Muscle layer of colon (tissue), 2 donors: ENCODE data around the gene SCYGR1.
"Not testable (repeated sequence)": the region's sequence is repeated elsewhere in the genome, so short reads cannot be mapped to it uniquely, and the experiment has no call there.

Source experiments
- H3K27ac ChIP-seq: one replicate; pipeline ENCODE4 v1.7.0; 2013; ENCODE audit warnings: low read depth, mild to moderate bottlenecking, low read length, moderate library complexity
- H3K27me3 ChIP-seq, 2 donors: one replicate each; pipeline ENCODE4 v1.7.0; 2013; ENCODE audit warnings: low read length in 2 of 2, mild to moderate bottlenecking in 2 of 2; ENCODE audit not compliant: insufficient read depth in 2 of 2, control insufficient read depth in 1 of 2
- H3K36me3 ChIP-seq: one replicate; pipeline ENCODE4 v1.7.0; 2013; ENCODE audit warnings: mild to moderate bottlenecking, low read length; ENCODE audit not compliant: insufficient read depth
- H3K4me1 ChIP-seq: one replicate; pipeline ENCODE4 v1.7.0; 2013; ENCODE audit warnings: mild to moderate bottlenecking, low read length; ENCODE audit not compliant: insufficient read depth
- H3K4me3 ChIP-seq, 2 donors: one replicate each; pipeline ENCODE4 v1.7.0; 2013; ENCODE audit warnings: low read length in 2 of 2, low read depth in 1 of 2, mild to moderate bottlenecking in 1 of 2, moderate library complexity in 1 of 2
- H3K9ac ChIP-seq: one replicate; pipeline ENCODE4 v1.7.0; 2013; ENCODE audit warnings: low read length
- H3K9me3 ChIP-seq: one replicate; pipeline ENCODE4 v1.7.0; 2013; ENCODE audit warnings: mild to moderate bottlenecking, low read length
- donor health status: abdominal sarcoma.
- donor health status: Adenocarcinoma of cecum.

Gene SCYGR1, protein sequence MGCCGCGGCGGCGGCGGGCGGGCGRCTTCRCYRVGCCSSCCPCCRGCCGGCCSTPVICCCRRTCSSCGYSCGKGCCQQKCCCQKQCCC

DNA sequence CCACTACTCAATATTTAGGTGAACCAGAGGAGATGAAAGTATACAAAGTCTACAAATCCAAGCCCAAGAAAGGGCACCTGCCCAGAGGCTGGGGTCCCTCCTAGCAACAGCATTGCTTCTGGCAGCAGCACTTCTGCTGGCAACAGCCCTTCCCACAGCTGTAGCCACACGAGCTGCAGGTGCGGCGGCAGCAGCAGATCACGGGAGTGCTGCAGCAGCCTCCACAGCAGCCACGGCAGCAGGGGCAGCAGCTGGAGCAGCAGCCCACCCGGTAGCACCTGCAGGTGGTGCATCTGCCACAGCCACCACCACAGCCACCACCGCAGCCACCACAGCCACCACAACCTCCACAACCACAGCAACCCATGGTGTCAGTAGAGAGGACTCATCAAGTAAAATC is at the start of gene SCYGR1:
TSS of gene SCYGR1 (minus strand) at position 367 of the 400 bp plus-strand sequence. CDS start at position 367, 0 bp downstream.
- H3K27ac ChIP-seq, H3K9ac ChIP-seq, H3K36me3 ChIP-seq, H3K9me3 ChIP-seq, H3K4me3 ChIP-seq, H3K4me1 ChIP-seq, H3K27me3 ChIP-seq: not testable (repeated sequence)

DNA sequence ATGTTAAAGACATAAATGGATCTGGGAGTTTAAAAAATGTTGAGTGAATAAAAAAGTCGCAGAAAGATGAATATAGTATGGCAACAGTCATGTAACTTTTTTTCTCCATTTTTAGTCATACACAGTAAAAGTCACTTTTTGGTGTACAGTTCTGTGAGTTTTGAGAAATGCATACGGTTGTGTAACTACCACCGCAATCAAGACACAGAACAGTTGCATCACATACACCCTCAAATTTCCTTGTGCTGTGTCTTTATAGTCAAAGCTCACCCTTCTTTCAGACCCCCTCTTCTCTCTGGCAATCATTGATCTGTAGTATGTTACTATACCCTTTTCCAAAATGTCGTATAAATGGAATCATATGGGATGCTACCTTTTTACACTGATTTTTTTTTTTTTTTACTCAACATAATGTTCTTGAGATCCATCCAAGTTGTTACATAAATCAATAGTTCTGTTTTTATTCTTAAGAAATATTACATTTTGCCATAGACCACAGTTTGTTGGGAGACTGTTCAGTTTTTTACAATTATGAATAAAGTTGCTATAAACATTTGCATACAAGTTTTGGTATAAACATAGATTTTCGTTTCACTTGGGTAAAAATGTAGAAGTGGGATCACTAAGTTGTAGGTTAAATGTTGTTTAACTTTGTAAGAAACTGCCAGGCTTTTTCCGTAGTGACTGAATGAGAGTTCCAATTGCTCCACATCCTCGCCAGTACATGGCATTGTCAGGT is 48.9 kb upstream of the SCYGR1 start:
- Histone ChIP-seq H3K4me3 (no peak overlapping the region), H3K36me3 (no peaks in the 10 kb centered on the region), H3K27ac (no peak overlapping the region), H3K9me3 (peaks cover 6% of the 10 kb centered on the region), H3K27me3 (no peaks in the 10 kb centered on the region), H3K9ac (no peak overlapping the region), H3K4me1 (no peaks in the 10 kb centered on the region)

DNA sequence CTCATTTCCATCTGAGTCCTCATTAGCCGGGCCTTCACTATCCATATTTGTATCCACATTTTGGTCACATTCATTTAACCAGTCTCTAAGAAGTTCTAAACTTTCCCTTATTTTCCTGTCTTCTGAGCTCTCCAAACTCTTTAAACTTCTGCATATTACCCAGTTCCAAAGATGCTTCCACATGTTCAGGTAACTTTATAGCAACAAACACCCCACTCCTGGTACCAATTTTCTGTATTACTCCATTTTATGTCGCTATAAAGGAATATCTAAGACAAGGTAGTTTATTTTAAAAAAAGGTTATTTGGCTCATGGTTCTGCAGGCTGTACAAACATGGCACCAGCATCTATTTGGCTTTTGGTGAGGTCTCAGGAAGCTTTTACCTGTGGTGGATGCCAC is 45.4 kb upstream of the SCYGR1 start:
- H3K4me1 ChIP-seq = no peaks in the 10 kb centered on the region

DNA sequence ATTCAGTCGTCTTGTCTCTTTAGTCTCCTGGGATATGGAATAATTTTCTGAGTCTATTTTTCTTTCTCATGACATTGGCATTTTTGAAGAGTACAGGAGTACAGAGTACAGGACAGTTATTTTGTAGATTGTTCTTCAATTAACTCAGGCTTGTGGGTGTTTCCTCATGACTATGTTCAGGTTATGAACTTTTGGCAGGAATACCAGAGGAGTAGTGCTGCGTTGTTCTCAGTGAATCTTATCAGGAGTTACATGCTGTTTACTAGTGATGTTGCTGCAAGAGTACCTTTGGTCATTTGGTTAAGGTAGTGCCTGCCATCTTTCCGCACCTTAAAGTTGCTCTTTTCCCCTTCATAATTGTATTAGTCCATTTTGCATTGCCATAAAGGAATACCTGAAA is 42.9 kb upstream of the SCYGR1 start:
- no peaks in the 10 kb centered on the region for H3K36me3 ChIP-seq
- no peaks in the 10 kb centered on the region for H3K4me1 ChIP-seq
- no peaks in the 10 kb centered on the region for H3K27me3 ChIP-seq
- H3K9me3 ChIP-seq = peaks cover 6% of the 10 kb centered on the region
- no peak overlapping the region for H3K9ac ChIP-seq
- H3K4me3 ChIP-seq = no peak overlapping the region
- H3K27ac ChIP-seq = no peak overlapping the region

More for the DNA sequence above, 45.4 kb upstream of the SCYGR1 start:
- Histone ChIP-seq H3K27ac (no peak overlapping the region), H3K9ac (no peak overlapping the region), H3K36me3 (no peaks in the 10 kb centered on the region), H3K4me3 (no peak overlapping the region), H3K9me3 (peaks cover 6% of the 10 kb centered on the region), H3K27me3 (no peaks in the 10 kb centered on the region)

DNA sequence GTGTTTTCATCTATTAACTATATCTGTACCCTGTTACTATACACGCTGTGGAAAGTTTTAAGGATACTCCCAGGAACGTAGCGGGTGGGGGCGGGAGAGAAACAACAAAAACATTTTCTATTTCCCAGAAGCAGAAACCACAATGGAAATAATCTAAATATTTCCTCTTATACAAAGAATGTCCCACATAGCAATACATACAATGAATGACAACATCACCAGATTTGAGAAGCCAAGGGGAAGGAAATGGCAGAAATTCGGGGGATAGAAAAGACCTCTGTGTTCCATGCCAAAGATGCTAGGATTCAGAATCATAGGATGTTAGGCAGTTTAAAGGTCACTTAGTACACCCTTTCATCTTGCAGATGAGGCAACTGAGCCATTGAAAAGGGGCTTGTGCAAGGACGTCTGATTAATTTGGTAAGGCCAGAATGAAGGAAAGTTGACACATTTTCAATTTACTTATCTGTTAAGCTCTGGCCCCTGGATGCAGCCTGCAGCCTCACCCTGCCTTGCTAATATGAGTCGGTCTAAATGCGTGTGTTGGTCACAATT is 41.1 kb upstream of the SCYGR1 start:
- no peak overlapping the region for H3K4me3 ChIP-seq
- no peaks in the 10 kb centered on the region for H3K27me3 ChIP-seq
- H3K36me3 ChIP-seq = no peaks in the 10 kb centered on the region
- no peak overlapping the region for H3K9ac ChIP-seq
- no peaks in the 10 kb centered on the region for H3K4me1 ChIP-seq
- no peak overlapping the region for H3K27ac ChIP-seq
- H3K9me3 ChIP-seq = peaks cover 6% of the 10 kb centered on the region

DNA sequence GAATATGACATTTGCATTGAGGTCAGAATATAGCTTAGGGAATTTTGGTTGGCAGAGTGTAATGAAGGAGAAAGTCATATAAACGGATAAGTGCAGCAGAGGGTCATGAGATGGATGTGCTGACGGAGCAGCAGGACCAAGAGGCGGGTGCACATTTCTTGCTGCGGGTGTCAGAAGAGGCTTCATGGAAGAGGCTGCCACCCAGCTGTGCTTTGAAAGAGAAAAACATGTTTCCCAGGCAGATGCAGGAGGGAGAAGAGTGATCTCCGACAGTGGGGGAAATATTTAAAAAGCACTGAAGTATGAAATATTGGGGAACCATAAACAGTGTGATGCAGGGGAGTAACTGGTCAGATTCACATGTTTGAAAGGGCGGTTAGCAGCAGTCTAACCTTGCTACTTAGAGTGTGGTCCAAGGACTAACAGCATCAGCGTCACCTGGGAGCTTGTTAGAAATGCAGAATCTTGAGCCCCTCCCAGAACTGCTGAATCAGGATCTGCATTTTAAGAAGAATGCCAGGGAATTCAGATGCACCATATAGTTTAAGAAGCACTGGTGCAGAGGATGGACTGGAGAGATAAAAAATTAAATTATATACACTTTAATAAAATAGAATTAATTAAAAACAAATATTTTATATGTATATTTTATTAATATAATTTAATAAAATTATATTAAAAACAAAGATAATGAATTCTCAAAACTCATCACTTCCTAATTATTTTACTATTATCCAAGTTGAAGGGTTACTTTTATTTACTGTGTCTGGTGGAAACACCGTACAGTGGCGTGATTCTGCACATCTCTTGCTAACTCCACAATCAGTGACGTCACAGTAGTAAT is 36.1 kb upstream of the SCYGR1 start:
- Histone ChIP-seq H3K4me3 (no peak overlapping the region), H3K27me3 (no peaks in the 10 kb centered on the region), H3K36me3 (no peaks in the 10 kb centered on the region), H3K27ac (no peak overlapping the region), H3K4me1 (no peaks in the 10 kb centered on the region), H3K9me3 (no peaks in the 10 kb centered on the region), H3K9ac (no peak overlapping the region)

DNA sequence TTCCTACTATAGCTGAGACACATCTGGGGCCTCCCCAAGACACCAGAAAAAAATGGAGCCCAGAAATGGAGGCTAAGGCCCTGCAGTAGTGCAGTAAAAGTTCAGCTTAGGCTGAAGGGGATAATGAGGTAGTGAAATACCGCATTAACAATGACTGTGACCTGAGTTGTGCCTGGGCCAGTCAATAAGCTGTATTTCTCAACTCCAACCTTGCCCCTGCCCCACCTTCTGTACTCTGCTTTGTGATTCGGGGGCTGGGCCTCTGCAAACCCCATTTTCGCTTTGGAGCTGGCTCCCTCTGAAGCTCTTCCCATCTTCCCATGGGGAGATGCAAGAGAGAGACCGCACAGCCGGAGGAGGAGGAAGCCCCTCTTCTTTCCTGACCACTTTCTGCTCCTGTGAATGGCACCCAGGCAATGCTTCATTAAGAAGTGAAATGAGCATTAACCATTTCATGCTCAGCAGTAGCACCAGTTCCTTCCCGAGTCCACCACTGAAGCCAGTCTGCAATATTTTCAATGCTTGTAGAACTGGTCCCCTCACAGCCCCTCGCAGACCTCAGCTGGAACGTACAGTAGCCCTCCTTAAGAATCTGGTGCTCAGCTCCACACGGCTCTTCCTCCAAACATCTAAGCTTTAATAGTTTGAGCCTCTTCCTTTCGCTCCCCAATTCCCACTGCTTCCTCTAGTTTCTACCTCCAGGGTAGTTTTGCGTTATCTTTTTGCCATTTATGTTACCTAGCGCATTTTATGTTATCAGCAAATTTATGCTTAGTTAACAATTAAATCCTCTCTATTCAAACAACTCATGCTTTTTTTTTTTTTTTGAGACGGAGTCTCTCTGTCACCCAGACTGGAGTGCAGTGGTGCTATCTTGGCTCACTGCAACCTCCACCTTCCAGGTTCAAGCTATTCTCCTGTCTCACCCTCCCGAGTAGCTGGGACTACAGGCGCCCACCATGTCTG is 32.6 kb upstream of the SCYGR1 start:
- Histone ChIP-seq H3K27me3 (no peaks in the 10 kb centered on the region), H3K27ac (no peak overlapping the region), H3K9me3 (no peaks in the 10 kb centered on the region), H3K4me1 (no peaks in the 10 kb centered on the region), H3K9ac (no peak overlapping the region), H3K4me3 (no peak overlapping the region), H3K36me3 (no peaks in the 10 kb centered on the region)

DNA sequence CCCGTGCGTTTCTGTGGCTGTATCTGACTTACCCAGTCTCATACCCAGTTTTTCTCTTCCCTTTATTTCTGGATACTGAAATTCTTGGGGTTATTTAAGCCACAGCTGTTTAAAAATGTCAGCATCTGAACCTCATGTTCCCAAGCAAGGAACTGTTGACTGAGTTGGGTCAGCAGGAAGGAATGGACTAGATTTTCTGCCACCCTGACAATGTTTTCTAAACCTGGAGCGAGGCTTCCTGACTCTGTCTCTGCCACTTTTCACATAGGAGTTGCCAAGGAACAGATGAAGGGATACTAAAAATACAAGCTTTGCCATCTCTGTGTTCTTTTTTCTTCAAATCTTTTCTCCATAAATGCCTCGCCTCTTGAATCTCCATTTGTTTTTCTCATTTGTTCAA is 29.0 kb upstream of the SCYGR1 start:
- Histone ChIP-seq H3K4me1 (peaks cover 4% of the 10 kb centered on the region), H3K9ac (no peak overlapping the region), H3K4me3 (no peak overlapping the region), H3K27ac (no peak overlapping the region), H3K9me3 (no peaks in the 10 kb centered on the region), H3K27me3 (no peaks in the 10 kb centered on the region), H3K36me3 (no peaks in the 10 kb centered on the region)

DNA sequence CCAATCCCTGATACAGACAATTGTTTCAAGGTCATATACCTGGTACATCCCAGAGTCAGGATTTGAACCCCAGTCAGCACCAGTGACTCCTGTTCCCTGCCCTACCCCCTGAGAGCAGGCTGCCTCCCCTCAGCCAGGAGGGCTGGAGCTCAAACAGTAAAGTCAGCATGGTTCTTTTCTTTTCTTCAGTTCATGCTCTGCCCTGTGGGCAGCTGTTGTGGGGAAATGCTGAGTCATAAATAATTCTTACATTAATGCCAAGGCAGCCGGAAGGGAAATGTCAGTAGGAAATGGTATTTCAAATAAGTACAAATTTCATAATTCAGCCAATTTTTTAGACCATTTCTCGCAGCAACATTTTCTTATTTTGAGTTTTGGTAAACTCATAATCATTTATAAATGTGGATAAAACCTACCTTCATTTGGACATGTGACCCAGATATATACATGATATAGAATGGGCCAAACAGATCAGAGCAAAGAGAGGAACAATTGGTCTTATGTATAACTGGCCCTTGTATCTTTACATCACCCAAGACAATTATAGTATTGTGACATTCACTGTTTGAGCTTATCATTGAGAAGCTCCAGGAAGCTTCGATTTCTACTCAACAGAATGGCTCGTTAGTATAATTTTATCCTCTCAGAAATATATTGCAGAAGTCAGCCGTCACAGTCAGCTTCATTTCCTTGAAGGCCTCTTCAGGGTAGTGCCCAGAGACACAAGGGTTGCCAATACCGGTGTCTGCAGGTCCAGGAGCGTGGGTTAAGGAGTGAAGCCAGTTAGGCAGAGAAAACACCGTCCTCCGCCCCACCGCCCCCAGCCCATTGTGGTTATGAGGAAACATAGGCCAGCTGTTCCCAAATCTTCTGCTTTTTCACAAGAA is 28.0 kb upstream of the SCYGR1 start:
- Histone ChIP-seq H3K4me3 (no peak overlapping the region), H3K9ac (no peak overlapping the region), H3K36me3 (no peaks in the 10 kb centered on the region), H3K9me3 (no peaks in the 10 kb centered on the region), H3K4me1 (peaks cover 4% of the 10 kb centered on the region), H3K27ac (no peak overlapping the region), H3K27me3 (no peaks in the 10 kb centered on the region)

DNA sequence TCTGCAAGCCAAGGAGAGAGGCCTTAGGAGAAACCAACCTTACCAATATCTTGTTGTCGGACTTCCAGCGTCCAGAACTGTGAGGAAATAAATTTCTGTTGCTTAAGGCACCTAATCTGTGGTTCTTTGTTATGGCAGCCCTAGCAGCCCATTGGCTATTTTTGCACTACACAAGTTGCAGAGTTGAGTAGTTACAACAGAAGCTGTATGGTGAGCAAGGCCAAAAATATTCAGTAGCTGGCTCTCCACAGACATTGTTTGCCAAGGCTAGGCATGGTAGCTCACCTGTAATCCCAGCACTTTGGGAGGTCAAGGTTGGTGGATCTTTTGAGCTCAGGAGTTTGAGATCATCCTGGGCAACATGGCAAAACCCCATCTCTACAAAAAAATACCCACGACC is 27.1 kb upstream of the SCYGR1 start:
- Histone ChIP-seq H3K4me1 (peaks cover 4% of the 10 kb centered on the region), H3K9me3 (no peaks in the 10 kb centered on the region), H3K27me3 (no peaks in the 10 kb centered on the region), H3K4me3 (no peak overlapping the region), H3K36me3 (no peaks in the 10 kb centered on the region), H3K9ac (no peak overlapping the region), H3K27ac (no peak overlapping the region)
